ENCODE data around the gene PPP1R3F.

DNA sequence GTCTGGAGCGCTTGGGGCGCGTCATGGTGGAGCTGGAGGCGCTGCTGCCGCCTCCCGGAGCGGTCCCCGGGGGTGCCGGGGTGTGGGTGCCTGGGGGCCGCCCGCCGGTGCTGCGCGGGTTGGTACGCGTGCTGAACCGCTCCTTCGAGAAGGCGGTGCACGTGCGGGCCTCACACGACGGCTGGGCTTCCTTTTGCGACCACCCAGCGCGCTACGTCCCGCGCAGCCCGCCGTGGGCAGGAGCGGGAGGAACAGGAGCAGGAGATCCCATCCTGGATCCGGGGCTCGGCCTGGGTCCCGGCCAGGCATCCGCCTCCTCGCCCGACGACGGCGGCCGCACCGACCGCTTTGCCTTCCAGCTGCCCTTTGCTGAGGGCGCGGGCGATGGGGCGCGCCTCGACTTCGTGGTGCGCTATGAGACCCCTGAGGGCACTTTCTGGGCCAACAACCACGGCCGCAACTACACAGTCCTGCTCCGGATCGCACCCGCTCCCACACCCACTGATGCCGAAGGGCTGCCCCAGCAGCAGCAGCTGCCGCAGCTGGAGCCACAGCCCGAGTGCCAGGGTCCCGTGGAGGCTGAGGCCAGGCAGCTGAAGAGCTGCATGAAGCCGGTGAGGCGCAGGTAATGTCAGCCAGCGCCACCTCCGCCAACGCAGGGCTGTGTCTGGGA, 792 bp downstream of the PPP1R3F start:
- no peak for TF ChIP-seq EZH2 (IDR thresholded peaks at IDR 0.05)
- TF ChIP-seq POLR2AphosphoS5 (IDR thresholded peaks at IDR 0.05; ENCODE audit: borderline replicate concordance, low read depth, low read length), result no peak

Data from SK-N-MC (cell line).